22Rv1 (cell line): ENCODE results near the gene PPP2R3A.

Source experiments
- CTCF ChIP-seq: fragments of 450-650 bp; IDR thresholded peaks from 2 replicates; pipeline ENCODE4 v1.5.1; 2017; ENCODE audit warnings: mild to moderate bottlenecking
- ZFX ChIP-seq: fragments of 450-650 bp; IDR thresholded peaks from 2 replicates; pipeline ENCODE4 v1.6.1; 2017; ENCODE audit warnings: antibody characterized with exemption, borderline replicate concordance

- no peak for TF ChIP-seq CTCF
- no peak for TF ChIP-seq ZFX
These were observed 25.4 kb downstream of the PPP2R3A start for GRCh38 chr3:135990903-135991302.
